Measurements from ENCODE around the gene RPL36A.

The RPL36A gene

GRCh38 chrX:101399825-101400224 is 9.0 kb downstream of the RPL36A start:
- H3K4me1 ChIP-seq: no peaks in the 10 kb centered on the region
- intact Hi-C loops (cut with DNase I; ENCODE audit: low total_unique reads): no loop called here

GRCh38 chrX:101407167-101407747 is 16.4 kb downstream of the RPL36A start:
- no peaks in the 10 kb centered on the region for H3K27me3 ChIP-seq
- peak overlapping the region; percentile 62 to 75 for H3K4me3 ChIP-seq
- TF ChIP-seq CTCF (IDR thresholded peaks at IDR 0.05): no peak
- peaks cover 0 to 2% (median 1%) of the 10 kb centered on the region in 3 donors for H3K36me3 ChIP-seq
- H3K4me1 ChIP-seq: peaks cover 0 to 38% (median 0%) of the 10 kb centered on the region in 4 donors
- no peaks in the 10 kb centered on the region for H3K9me3 ChIP-seq
- DNase-seq: no peak
- H3K27ac ChIP-seq: peak overlapping the region; percentile 90 to 93
- intact Hi-C loops (cut with DNase I; ENCODE audit: low total_unique reads): no loop called here

More at GRCh38 chrX:101399825-101400224, 9.0 kb downstream of the RPL36A start:
- Histone ChIP-seq H3K27ac (no peak overlapping the region), H3K27me3 (no peaks in the 10 kb centered on the region), H3K4me3 (no peak overlapping the region), H3K36me3 (peaks cover 0 to 7% (median 7%) of the 10 kb centered on the region in 3 donors), H3K9me3 (no peaks in the 10 kb centered on the region)
- TF ChIP-seq CTCF (IDR thresholded peaks at IDR 0.05): no peak
- no peak for DNase-seq

GRCh38 chrX:101407748-101408531 is 17.1 kb downstream of the RPL36A start, which contains the start of the genes GLA and HNRNPH2:
Gene GLA (minus strand): TSS chrX:101407925. CDS start chrX:101407903, 22 bp downstream.
Gene HNRNPH2 (plus strand): TSS chrX:101408222. CDS start chrX:101411989, 3,767 bp downstream.
- Histone ChIP-seq H3K4me1 (peaks cover 0 to 41% (median 0%) of the 10 kb centered on the region in 4 donors), H3K4me3 (peak within 1 kb of the TSS; percentile 62 to 75), H3K27ac (peak within 1 kb of the TSS; percentile 90 to 93), H3K36me3 (peaks cover 0 to 4% (median 2%) of the 10 kb centered on the region in 3 donors), H3K9me3 (no peaks in the 10 kb centered on the region), H3K27me3 (no peaks in the 10 kb centered on the region)
- peak in 1 of 2 experiments; percentile 13 for TF ChIP-seq CTCF (IDR thresholded peaks at IDR 0.05)
- DNase-seq: peak; percentile 94 to 95
- intact Hi-C loops (cut with DNase I; ENCODE audit: low total_unique reads): no loop called here

GRCh38 chrX:101408532-101408841 is 17.7 kb downstream of the RPL36A start:
- intact Hi-C loops (cut with DNase I; ENCODE audit: low total_unique reads): no loop called here
- Histone ChIP-seq H3K27ac (peak overlapping the region; percentile 90 to 93), H3K4me3 (peak overlapping the region; percentile 62 to 75), H3K4me1 (peaks cover 0 to 44% (median 0%) of the 10 kb centered on the region in 4 donors), H3K36me3 (peaks cover 0 to 5% (median 4%) of the 10 kb centered on the region in 3 donors), H3K27me3 (no peaks in the 10 kb centered on the region), H3K9me3 (no peaks in the 10 kb centered on the region)
- no peak for TF ChIP-seq CTCF (IDR thresholded peaks at IDR 0.05)
- no peak for DNase-seq

- no peak for DNase-seq
Observed at GRCh38 chrX:101409043-101409442, 18.2 kb downstream of the RPL36A start.

More at GRCh38 chrX:101409043-101409442, 18.2 kb downstream of the RPL36A start:
- no peaks in the 10 kb centered on the region for H3K9me3 ChIP-seq
- peak overlapping the region; percentile 90 to 93 for H3K27ac ChIP-seq
- no peak for TF ChIP-seq CTCF (IDR thresholded peaks at IDR 0.05)
- H3K4me1 ChIP-seq: peaks cover 0 to 44% (median 0%) of the 10 kb centered on the region in 4 donors
- H3K4me3 ChIP-seq: peak overlapping the region; percentile 62 to 75
- no peaks in the 10 kb centered on the region for H3K27me3 ChIP-seq
- peaks cover 0 to 5% (median 4%) of the 10 kb centered on the region in 3 donors for H3K36me3 ChIP-seq
- intact Hi-C loops (cut with DNase I; ENCODE audit: low total_unique reads): no loop called here

Data from tibial artery (tissue), 4 donors.